ENCODE data around the gene MPPED1.

DNA sequence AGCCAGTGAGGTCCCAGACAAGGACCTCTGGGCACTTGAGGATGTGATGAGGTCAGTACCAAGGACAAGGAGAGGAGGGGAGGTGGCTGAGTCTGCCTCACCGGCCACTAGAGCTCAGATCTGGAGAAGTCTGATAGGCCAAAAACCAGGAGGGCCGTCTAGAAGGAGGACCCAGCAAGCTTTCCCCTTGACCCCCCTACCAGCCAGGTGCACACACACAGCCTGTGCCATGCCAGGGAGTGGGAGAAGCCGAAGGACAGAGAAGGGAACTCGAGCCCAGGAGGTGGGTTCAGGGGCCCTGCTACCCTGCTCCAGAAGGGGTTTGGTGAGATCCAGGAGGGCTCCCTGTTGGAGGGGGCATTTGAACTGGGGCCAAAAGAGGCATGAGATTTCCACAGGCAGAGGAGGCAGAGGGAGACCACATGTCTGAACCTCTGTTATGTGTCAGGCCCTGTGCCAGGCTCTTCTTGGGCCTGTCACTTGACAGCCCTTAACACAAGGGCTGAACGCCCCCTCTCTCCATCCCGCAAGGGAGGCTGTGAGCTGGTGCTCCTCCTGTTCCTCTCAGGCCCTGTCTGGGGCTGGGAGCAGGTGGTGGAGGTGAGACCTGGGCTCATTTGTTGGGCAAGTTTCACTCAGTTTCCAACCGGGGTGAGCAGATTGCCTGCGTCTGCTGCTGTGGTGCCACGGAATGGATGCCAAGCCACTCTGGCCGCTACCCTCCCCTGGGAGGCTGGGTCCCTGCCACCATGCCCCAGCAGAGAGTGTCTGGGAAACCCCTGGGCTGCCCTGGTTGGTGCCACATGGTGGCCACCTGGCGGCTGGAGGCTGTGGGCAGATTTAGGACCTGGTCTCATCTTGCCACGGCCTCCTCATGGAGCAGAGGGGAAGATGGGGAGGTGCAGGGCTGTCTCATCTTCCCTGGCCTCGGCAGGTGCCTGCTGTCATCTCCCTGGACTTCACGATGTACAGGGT, 65.2 kb downstream of the MPPED1 start:
- TF ChIP-seq, protein P1, sequence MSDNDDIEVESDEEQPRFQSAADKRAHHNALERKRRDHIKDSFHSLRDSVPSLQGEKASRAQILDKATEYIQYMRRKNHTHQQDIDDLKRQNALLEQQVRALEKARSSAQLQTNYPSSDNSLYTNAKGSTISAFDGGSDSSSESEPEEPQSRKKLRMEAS (IDR thresholded peaks at IDR 0.05): no peak
- TF ChIP-seq JUND (IDR thresholded peaks at IDR 0.05) (no peak), SP1 (IDR thresholded peaks at IDR 0.05) (no peak), YY1 (IDR thresholded peaks at IDR 0.05) (no peak), TAF1 (conservative IDR thresholded peaks at IDR 0.05) (no peak)
- TF ChIP-seq, protein P2, sequence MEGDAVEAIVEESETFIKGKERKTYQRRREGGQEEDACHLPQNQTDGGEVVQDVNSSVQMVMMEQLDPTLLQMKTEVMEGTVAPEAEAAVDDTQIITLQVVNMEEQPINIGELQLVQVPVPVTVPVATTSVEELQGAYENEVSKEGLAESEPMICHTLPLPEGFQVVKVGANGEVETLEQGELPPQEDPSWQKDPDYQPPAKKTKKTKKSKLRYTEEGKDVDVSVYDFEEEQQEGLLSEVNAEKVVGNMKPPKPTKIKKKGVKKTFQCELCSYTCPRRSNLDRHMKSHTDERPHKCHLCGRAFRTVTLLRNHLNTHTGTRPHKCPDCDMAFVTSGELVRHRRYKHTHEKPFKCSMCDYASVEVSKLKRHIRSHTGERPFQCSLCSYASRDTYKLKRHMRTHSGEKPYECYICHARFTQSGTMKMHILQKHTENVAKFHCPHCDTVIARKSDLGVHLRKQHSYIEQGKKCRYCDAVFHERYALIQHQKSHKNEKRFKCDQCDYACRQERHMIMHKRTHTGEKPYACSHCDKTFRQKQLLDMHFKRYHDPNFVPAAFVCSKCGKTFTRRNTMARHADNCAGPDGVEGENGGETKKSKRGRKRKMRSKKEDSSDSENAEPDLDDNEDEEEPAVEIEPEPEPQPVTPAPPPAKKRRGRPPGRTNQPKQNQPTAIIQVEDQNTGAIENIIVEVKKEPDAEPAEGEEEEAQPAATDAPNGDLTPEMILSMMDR (IDR thresholded peaks at IDR 0.05; ENCODE audit: low read depth, low read length, missing input control): no peak

All from liver (tissue), 3 donors.